DOHH2 (cell line): ENCODE results near the gene OLFM2.

Source experiments
- H3F3A ChIP-seq: fragments of 200-600 bp; sonication (generic), shearing (Covaris generic); 2 replicates; pipeline ENCODE4 v1.6.0; 2016; ENCODE audit warnings: antibody characterized with exemption, mild to moderate bottlenecking; ENCODE audit not compliant: control insufficient read depth, insufficient read depth
- H3K27ac ChIP-seq: fragments of 200-600 bp; sonication (generic); 2 replicates; pipeline ENCODE4 v1.5.1; 2014; ENCODE audit warnings: low read depth, mild to moderate bottlenecking, low read length, moderate library complexity
- H3K27me3 ChIP-seq: fragments of 200-600 bp; sonication (generic); 2 replicates; pipeline ENCODE4 v1.6.1; 2014; ENCODE audit warnings: mild to moderate bottlenecking, low read length, mixed read lengths; ENCODE audit not compliant: control insufficient read depth
- H3K36me3 ChIP-seq: fragments of 200-600 bp; sonication (generic); 2 replicates; pipeline ENCODE4 v1.6.1; 2014; ENCODE audit warnings: mild to moderate bottlenecking, low read length, moderate library complexity, mixed read lengths; ENCODE audit not compliant: control insufficient read depth
- H3K4me1 ChIP-seq: fragments of 200-600 bp; sonication (generic); 2 replicates; pipeline ENCODE4 v1.6.1; 2014; ENCODE audit warnings: mild to moderate bottlenecking, low read length, mixed read lengths; ENCODE audit not compliant: control insufficient read depth
- H3K4me2 ChIP-seq: fragments of 200-600 bp; sonication (generic); 2 replicates; pipeline ENCODE4 v1.6.0; 2014; ENCODE audit warnings: mild to moderate bottlenecking, low read length, moderate library complexity
- H3K4me3 ChIP-seq: fragments of 200-600 bp; sonication (generic); 2 replicates; pipeline ENCODE4 v1.5.1; 2014; ENCODE audit warnings: mild to moderate bottlenecking, low read length, mixed read lengths
- H3K79me2 ChIP-seq: fragments of 200-600 bp; sonication (generic); 2 replicates; pipeline ENCODE4 v1.6.1; 2014; ENCODE audit warnings: mild to moderate bottlenecking, low read length, mixed read lengths; ENCODE audit not compliant: control insufficient read depth
- H3K9me2 ChIP-seq: fragments of 200-600 bp; sonication (generic); replicated peaks from 2 replicates; pipeline ENCODE4 v1.6.1; 2014; ENCODE audit warnings: mild to moderate bottlenecking, low read length, mixed read lengths; ENCODE audit not compliant: control insufficient read depth
- H3K9me3 ChIP-seq: fragments of 200-600 bp; sonication (generic); 2 replicates; pipeline ENCODE4 v1.6.1; 2014; ENCODE audit warnings: antibody characterized with exemption, low read length, mixed read lengths; ENCODE audit not compliant: control insufficient read depth, insufficient read depth
- H4K20me1 ChIP-seq: fragments of 200-600 bp; sonication (generic); 2 replicates; pipeline ENCODE4 v1.6.0; 2014; ENCODE audit warnings: low read depth, mild to moderate bottlenecking, antibody characterized with exemption, low read length, moderate library complexity; ENCODE audit not compliant: control insufficient read depth, insufficient read depth
- CTCF ChIP-seq: fragments of 200-600 bp; sonication (generic); IDR thresholded peaks from one replicate; pipeline ENCODE4 v1.5.1; 2014; ENCODE audit warnings: antibody characterized with exemption, mild to moderate bottlenecking, low read depth, low read length; ENCODE audit not compliant: poor library complexity, severe bottlenecking
- EZH2phosphoT487 ChIP-seq: fragments of 200-600 bp; sonication (generic); IDR thresholded peaks from 2 replicates; pipeline ENCODE4 v1.6.1; 2017; ENCODE audit warnings: borderline replicate concordance, mild to moderate bottlenecking, antibody characterized with exemption, low read length, moderate library complexity, mixed read lengths

OLFM2 gene

DNA sequence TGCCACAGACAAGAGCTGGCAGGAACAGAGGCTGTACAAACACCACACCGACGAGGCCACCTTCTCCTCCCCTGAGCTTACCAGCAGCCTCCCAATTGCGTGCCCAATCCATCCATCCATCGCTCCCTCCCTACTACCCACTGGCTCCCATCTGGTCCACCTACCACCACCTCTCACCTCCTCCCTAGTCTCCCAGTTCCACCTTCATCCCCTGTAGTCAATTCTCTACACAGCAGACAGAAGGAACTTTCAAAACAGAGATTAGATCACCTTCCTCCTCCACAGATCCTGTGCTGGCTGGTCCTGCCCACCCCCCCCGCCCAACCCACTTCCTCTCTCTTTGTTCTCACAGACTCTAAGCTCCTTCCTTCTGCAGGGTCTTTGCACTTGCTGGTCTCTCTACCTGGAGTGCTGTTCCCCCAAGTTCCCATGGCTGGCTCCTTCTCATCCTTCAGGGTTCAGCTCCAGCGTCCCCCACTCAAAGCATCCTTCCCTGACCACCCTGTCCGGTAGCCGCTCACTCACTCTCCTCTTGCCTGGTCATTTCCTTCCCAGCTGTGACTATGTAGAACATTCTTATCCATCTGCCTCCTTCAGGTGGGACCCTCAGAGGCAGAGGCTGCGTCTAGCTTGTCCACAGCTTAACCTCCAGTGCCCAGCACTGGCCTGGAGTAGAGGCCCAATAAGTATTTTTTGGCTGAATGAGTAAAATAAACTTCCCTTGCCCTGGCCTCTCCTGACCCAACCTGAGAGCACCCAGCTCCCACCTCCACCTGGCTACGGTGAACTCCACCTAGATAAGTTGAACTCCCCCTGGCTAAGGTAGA is 78.2 kb downstream of the OLFM2 start:
- Histone ChIP-seq H3K9me2 (no peaks in the 10 kb centered on the region), H3K4me1 (peaks cover 4% of the 10 kb centered on the region; the same call in 1 of the 2 replicates), H4K20me1 (no peaks in the 10 kb centered on the region), H3K4me2 (no peak overlapping the region), H3F3A (no peaks in the 10 kb centered on the region), H3K27ac (no peak overlapping the region), H3K9me3 (no peaks in the 10 kb centered on the region), H3K27me3 (no peaks in the 10 kb centered on the region), H3K79me2 (no peaks in the 10 kb centered on the region), H3K4me3 (no peak overlapping the region), H3K36me3 (no peaks in the 10 kb centered on the region)
- TF ChIP-seq EZH2phosphoT487 = no peak
- no peak for TF ChIP-seq CTCF

- Histone ChIP-seq H3K4me3 (no peak overlapping the region), H4K20me1 (no peaks in the 10 kb centered on the region), H3K36me3 (no peaks in the 10 kb centered on the region), H3K9me3 (no peaks in the 10 kb centered on the region), H3K9me2 (no peaks in the 10 kb centered on the region), H3K4me1 (peaks cover 4% of the 10 kb centered on the region; the same call in 1 of the 2 replicates), H3K4me2 (no peak overlapping the region), H3K79me2 (no peaks in the 10 kb centered on the region), H3F3A (no peaks in the 10 kb centered on the region), H3K27ac (no peak overlapping the region), H3K27me3 (no peaks in the 10 kb centered on the region)
- no peak for TF ChIP-seq EZH2phosphoT487
- no peak for TF ChIP-seq CTCF
Measured at GRCh38 chr19:9857076-9857721, 79.1 kb downstream of the OLFM2 start.

- Histone ChIP-seq H3K4me2 (no peak overlapping the region), H3F3A (no peaks in the 10 kb centered on the region), H3K9me2 (no peaks in the 10 kb centered on the region), H3K27ac (no peak overlapping the region), H3K4me3 (no peak overlapping the region), H3K36me3 (no peaks in the 10 kb centered on the region), H3K9me3 (no peaks in the 10 kb centered on the region), H4K20me1 (no peaks in the 10 kb centered on the region), H3K79me2 (no peaks in the 10 kb centered on the region), H3K4me1 (peaks cover 4% of the 10 kb centered on the region; the same call in 1 of the 2 replicates), H3K27me3 (no peaks in the 10 kb centered on the region)
- no peak for TF ChIP-seq EZH2phosphoT487
- TF ChIP-seq CTCF = no peak
Measured at GRCh38 chr19:9856609-9857008, 79.7 kb downstream of the OLFM2 start.
